Measurements from ENCODE around the gene ANXA5.

DNA sequence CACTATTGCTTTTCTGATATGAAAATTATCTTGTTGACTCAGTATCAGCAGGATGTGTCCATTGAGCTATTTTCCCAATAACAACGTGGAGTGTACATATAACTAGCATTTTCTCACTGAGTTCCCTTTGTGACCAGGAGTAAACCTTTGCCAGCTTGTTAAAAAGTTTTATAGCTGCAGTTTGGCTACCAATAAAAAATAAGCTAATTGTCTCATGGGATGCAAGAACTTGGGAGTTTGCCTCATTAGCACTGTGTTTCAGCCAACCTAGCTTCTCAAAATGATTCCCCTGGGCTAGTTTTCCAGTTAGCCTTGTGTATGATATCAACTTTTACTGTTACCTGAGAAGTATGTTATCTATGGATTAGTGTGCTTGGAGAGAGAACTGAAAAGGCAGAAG lies 24.9 kb upstream of the ANXA5 start:
- TF ChIP-seq ZNF133 (tag by site-specific recombination; IDR thresholded peaks at IDR 0.05) (no peak), ZNF777 (tag by site-specific recombination; IDR thresholded peaks at IDR 0.05; ENCODE audit: borderline replicate concordance) (no peak), ZNF624 (tag by site-specific recombination; IDR thresholded peaks at IDR 0.05) (no peak)
- TF ChIP-seq, protein P1, sequence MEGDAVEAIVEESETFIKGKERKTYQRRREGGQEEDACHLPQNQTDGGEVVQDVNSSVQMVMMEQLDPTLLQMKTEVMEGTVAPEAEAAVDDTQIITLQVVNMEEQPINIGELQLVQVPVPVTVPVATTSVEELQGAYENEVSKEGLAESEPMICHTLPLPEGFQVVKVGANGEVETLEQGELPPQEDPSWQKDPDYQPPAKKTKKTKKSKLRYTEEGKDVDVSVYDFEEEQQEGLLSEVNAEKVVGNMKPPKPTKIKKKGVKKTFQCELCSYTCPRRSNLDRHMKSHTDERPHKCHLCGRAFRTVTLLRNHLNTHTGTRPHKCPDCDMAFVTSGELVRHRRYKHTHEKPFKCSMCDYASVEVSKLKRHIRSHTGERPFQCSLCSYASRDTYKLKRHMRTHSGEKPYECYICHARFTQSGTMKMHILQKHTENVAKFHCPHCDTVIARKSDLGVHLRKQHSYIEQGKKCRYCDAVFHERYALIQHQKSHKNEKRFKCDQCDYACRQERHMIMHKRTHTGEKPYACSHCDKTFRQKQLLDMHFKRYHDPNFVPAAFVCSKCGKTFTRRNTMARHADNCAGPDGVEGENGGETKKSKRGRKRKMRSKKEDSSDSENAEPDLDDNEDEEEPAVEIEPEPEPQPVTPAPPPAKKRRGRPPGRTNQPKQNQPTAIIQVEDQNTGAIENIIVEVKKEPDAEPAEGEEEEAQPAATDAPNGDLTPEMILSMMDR (tag by site-specific recombination; IDR thresholded peaks at IDR 0.05): no peak
- TF ChIP-seq, protein P2, sequence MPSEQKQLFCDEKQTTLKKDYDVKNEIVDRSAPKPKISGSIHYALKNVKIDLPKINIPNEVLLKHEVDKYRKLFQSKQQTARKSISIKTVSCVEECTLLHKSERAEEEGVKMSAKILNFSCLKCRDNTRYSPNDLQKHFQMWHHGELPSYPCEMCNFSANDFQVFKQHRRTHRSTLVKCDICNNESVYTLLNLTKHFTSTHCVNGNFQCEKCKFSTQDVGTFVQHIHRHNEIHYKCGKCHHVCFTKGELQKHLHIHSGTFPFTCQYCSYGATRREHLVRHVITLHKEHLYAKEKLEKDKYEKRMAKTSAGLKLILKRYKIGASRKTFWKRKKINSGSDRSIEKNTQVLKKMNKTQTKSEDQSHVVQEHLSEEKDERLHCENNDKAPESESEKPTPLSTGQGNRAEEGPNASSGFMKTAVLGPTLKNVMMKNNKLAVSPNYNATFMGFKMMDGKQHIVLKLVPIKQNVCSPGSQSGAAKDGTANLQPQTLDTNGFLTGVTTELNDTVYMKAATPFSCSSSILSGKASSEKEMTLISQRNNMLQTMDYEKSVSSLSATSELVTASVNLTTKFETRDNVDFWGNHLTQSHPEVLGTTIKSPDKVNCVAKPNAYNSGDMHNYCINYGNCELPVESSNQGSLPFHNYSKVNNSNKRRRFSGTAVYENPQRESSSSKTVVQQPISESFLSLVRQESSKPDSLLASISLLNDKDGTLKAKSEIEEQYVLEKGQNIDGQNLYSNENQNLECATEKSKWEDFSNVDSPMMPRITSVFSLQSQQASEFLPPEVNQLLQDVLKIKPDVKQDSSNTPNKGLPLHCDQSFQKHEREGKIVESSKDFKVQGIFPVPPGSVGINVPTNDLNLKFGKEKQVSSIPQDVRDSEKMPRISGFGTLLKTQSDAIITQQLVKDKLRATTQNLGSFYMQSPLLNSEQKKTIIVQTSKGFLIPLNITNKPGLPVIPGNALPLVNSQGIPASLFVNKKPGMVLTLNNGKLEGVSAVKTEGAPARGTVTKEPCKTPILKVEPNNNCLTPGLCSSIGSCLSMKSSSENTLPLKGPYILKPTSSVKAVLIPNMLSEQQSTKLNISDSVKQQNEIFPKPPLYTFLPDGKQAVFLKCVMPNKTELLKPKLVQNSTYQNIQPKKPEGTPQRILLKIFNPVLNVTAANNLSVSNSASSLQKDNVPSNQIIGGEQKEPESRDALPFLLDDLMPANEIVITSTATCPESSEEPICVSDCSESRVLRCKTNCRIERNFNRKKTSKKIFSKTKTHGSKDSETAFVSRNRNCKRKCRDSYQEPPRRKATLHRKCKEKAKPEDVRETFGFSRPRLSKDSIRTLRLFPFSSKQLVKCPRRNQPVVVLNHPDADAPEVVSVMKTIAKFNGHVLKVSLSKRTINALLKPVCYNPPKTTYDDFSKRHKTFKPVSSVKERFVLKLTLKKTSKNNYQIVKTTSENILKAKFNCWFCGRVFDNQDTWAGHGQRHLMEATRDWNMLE (tag by site-specific recombination; conservative IDR thresholded peaks at IDR 0.05; ENCODE audit: low read depth): no peak

All from HEK293 (cell line).